RWPE1 (cell line): ENCODE results near the gene TSPAN9.

ENCODE experiments used
- CTCF ChIA-PET: fragments of 350-600 bp; sonication (Branson Sonifier 250); formaldehyde crosslinking; extraction: SDS; loops from one replicate; lab custom pipeline; 2021; lab: Yijun Ruan, JAX
- POLR2A ChIA-PET: fragments of 400-600 bp; formaldehyde crosslinking; extraction: SDS; loops from one replicate; lab custom pipeline; 2020; ENCODE audit warnings: antibody characterized with exemption; ENCODE audit not compliant: low non-redundant PET; lab: Yijun Ruan, JAX
- DNase-seq: peaks from one replicate; pipeline ENCODE4 v3.0.0; 2012; ENCODE audit warnings: low spot score
- H3K27ac ChIP-seq: fragments of 450-650 bp; 2 replicates; pipeline ENCODE4 v1.5.1; 2017
- CTCF ChIP-seq: fragments of 450-650 bp; conservative IDR thresholded peaks from 2 replicates; pipeline ENCODE4 v1.5.1; 2017; ENCODE audit warnings: low read depth, mild to moderate bottlenecking

The TSPAN9 gene

DNA sequence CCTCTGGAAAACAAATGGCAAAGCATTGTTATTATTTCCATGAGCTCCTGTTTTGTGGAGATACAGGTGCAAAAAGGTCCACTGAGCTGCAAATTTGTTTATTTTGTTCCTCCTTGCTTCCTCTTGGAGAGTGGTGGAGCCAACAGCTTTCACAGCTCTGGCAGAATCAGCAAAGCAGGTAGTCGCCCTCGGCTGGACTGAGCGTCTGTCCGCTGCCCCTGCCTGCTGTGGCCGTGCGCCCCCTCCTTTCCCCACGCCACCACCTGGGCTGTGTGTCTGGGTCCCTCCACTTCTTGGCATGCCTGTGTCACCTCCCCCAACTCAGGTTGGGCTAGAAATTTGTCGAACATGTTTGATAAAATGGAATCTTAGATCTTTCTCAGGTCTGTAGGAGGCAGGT is 188.2 kb downstream of the TSPAN9 start:
- no peak for DNase-seq
- H3K27ac ChIP-seq: no peak overlapping the region
- ChIA-PET CTCF (interaction anchor here (1.9 kb wide), 1 partner anchor 10 kb away, joined by 7 read pairs; no protein-coding TSS in a partner anchor), POLR2A (no interaction called here)
- TF ChIP-seq CTCF: no peak

DNA sequence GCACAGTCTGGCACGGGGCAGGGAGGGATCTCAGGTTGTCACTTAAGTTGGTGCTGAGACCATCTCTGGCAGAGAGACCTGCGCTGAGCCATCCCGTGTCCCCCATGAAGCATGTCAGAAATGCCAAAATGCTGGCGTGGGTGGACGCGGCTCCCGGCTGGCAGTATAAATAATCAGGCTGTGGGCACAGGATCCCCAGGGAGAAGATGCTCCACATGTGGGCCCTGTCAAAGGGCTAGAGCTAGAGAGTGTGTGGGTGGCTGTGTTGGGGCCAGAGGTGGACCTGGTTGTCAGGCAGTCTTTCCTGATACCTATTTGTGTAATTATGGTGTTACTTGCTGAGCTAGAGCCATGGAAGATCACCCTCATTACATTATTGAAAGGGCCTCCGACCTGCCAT is 189.5 kb downstream of the TSPAN9 start:
- no peak overlapping the region for H3K27ac ChIP-seq
- TF ChIP-seq CTCF: no peak
- ChIA-PET CTCF (no interaction called here), POLR2A (interaction anchor here (0.6 kb wide), 1 partner anchor 97 kb away, joined by 4 read pairs; no protein-coding TSS in a partner anchor)
- no peak for DNase-seq

- H3K27ac ChIP-seq: no peak overlapping the region
- ChIA-PET POLR2A (no interaction called here), CTCF (no interaction called here)
- no peak for TF ChIP-seq CTCF
- no peak for DNase-seq
These were observed 190.5 kb downstream of the TSPAN9 start for GRCh38 chr12:3267690-3268089.

DNA sequence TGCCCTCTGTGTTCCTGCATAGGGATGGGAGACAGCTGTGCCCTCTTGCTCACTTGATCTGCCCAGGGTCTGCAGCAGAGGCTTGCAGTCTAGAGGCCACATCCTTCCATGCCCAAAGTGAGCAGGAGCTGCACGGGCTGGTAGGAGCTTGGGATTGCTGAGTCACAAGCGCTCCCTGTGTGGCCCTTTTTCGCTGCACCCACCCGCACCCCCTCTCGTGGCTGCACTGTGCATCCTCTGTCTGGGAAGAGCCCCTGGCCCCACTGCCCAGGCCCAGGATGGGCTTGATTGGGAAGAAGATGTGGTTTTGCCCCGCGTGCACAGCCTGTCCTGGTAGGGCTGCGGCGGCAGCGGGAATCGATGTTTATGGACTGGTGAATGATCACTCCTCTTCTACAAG is 192.4 kb downstream of the TSPAN9 start:
- CTCF ChIA-PET: no interaction called here
- H3K27ac ChIP-seq: no peak overlapping the region

DNA sequence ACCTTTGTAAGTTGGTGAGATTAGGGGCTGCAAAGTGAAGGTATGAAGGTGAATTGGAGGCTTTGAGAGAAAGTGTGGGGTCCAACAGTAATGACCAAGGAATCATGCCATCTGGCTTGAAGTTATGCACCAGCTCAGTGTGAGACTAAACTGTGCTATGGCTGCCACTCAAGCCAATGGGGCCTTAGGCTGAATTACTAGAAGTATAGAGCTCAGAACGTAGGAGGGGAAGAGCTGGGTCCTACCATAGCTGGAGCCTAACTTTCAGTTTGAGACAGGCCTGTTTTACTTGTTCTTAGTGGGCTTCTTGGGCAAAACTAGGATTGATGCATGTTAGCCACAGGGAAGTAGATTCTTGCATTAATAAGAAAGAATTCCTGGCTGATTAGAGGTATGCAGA is 194.0 kb downstream of the TSPAN9 start:
- DNase-seq: no peak
- POLR2A ChIA-PET: interaction anchor here (0.6 kb wide), 1 partner anchor 22 kb away, joined by 3 read pairs; no protein-coding TSS in a partner anchor
- H3K27ac ChIP-seq: no peak overlapping the region
- TF ChIP-seq CTCF: no peak
- CTCF ChIA-PET: interaction anchor here (0.6 to 1.3 kb wide), 3 partner anchors 17 to 533 kb away, joined by 3 to 4 read pairs (median 3); no protein-coding TSS in a partner anchor

More for the DNA sequence above, 192.4 kb downstream of the TSPAN9 start:
- POLR2A ChIA-PET: no interaction called here
- no peak for TF ChIP-seq CTCF
- DNase-seq: no peak

DNA sequence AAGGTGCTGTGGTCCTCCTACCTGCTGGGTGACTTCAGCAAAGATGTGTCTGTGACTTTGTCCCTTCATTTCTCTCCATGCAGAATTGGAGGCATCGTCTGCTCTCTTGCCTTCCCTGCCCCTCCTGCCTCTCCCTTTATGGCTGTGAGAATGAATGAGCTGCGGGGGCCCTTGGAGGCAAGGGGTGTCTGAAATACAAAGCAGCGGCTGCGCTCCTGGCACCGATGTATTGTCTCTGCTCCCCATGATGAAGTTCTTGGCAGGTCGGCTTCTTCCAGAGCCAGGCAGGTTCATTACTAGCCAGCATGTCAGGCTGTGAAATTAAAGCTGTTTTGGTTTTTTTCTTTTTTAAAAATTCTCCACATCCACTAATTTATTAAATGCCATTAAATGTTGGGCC is 194.5 kb downstream of the TSPAN9 start:
- POLR2A ChIA-PET: interaction anchor here (0.6 kb wide), 1 partner anchor 23 kb away, joined by 3 read pairs; no protein-coding TSS in a partner anchor
- no peak for TF ChIP-seq CTCF
- H3K27ac ChIP-seq: no peak overlapping the region
- DNase-seq: no peak
- CTCF ChIA-PET: no interaction called here
